Measurements from ENCODE around the gene USP25. TPM values are rescaled to one million over a fixed set of nuclear protein-coding genes. Genes with fewer than 3 reads are reported as not detected.

Gene USP25
- total RNA-seq, 1 experiment from 2014 or later = 26.0 TPM

- Histone ChIP-seq H3K27ac (no peak overlapping the region), H3K36me3 (ENCODE audit: low read depth) (peaks cover 6% of the 10 kb centered on the region; the same call in 1 of the 2 replicates), H3K4me3 (no peak overlapping the region), H3K4me2 (no peak overlapping the region), H3F3A (ENCODE audit: insufficient read depth, low read depth) (0 out of 2 replicates have a peak, but pooled peaks cover 4% of the 10 kb centered on the region), H3K4me1 (replicated peaks; ENCODE audit: insufficient read depth) (no peaks in the 10 kb centered on the region; the same call in 1 of the 2 replicates), H3K9me3 (ENCODE audit: insufficient read depth, low read depth) (no peaks in the 10 kb centered on the region), H3K27me3 (ENCODE audit: insufficient read depth, low read depth) (no peaks in the 10 kb centered on the region), H3K79me2 (ENCODE audit: low read depth) (no peaks in the 10 kb centered on the region), H4K20me1 (ENCODE audit: insufficient read depth) (no peaks in the 10 kb centered on the region), H3K9me2 (ENCODE audit: insufficient read depth) (no peaks in the 10 kb centered on the region), H2AFZ (no peak overlapping the region)
- intact Hi-C loops (cut with micrococcal nuclease; ENCODE audit: unreplicated experiment) = no loop called here
- POLR2A ChIA-PET (ENCODE audit: unreplicated experiment) = no interaction called here
- no peak for TF ChIP-seq EZH2 (IDR thresholded peaks at IDR 0.05; ENCODE audit: low read depth)
- TF ChIP-seq CTCF (conservative IDR thresholded peaks at IDR 0.05) = no peak
- CTCF ChIA-PET = no interaction called here
- BruUV-seq (replicated peaks) = no TSS peak
- DNase-seq = no peak
Observed at GRCh38 chr21:15840406-15840805, 110.6 kb downstream of the USP25 start.

GRCh38 chr21:15841856-15842564 is 112.2 kb downstream of the USP25 start:
- no peaks in the 10 kb centered on the region for H3K79me2 ChIP-seq (ENCODE audit: low read depth)
- ChIA-PET POLR2A (ENCODE audit: unreplicated experiment) (interaction anchor here (0.5 to 0.6 kb wide), 3 partner anchors 70 to 1724 kb away, joined by 3 to 7 read pairs (median 3); no protein-coding TSS in a partner anchor), CTCF (no interaction called here)
- no peak overlapping the region for H3K27ac ChIP-seq
- 0 out of 2 replicates have a peak, but pooled peaks cover 4% of the 10 kb centered on the region for H3F3A ChIP-seq (ENCODE audit: insufficient read depth, low read depth)
- DNase-seq = peak in 1 of 2 experiments; percentile 41
- TF ChIP-seq CTCF (conservative IDR thresholded peaks at IDR 0.05) = no peak
- no peak overlapping the region for H3K4me3 ChIP-seq
- H3K9me2 ChIP-seq (ENCODE audit: insufficient read depth) = no peaks in the 10 kb centered on the region
- BruUV-seq (replicated peaks) = no TSS peak
- H3K4me2 ChIP-seq = no peak overlapping the region
- no peak overlapping the region for H2AFZ ChIP-seq
- H3K27me3 ChIP-seq (ENCODE audit: insufficient read depth, low read depth) = no peaks in the 10 kb centered on the region
- H3K4me1 ChIP-seq (replicated peaks; ENCODE audit: insufficient read depth) = no peaks in the 10 kb centered on the region; the same call in 1 of the 2 replicates
- peaks cover 6% of the 10 kb centered on the region; the same call in 1 of the 2 replicates for H3K36me3 ChIP-seq (ENCODE audit: low read depth)
- no peaks in the 10 kb centered on the region for H3K9me3 ChIP-seq (ENCODE audit: insufficient read depth, low read depth)
- H4K20me1 ChIP-seq (ENCODE audit: insufficient read depth) = no peaks in the 10 kb centered on the region
- intact Hi-C loops (cut with micrococcal nuclease; ENCODE audit: unreplicated experiment) = no loop called here

- H3K9me3 ChIP-seq (ENCODE audit: insufficient read depth, low read depth) = no peaks in the 10 kb centered on the region
- no peak overlapping the region for H3K4me2 ChIP-seq
- 0 out of 2 replicates have a peak, but pooled peaks cover 4% of the 10 kb centered on the region for H3F3A ChIP-seq (ENCODE audit: insufficient read depth, low read depth)
- no peaks in the 10 kb centered on the region for H4K20me1 ChIP-seq (ENCODE audit: insufficient read depth)
- intact Hi-C loops (cut with micrococcal nuclease; ENCODE audit: unreplicated experiment) = no loop called here
- BruUV-seq (replicated peaks) = no TSS peak
- no peaks in the 10 kb centered on the region for H3K27me3 ChIP-seq (ENCODE audit: insufficient read depth, low read depth)
- H3K79me2 ChIP-seq (ENCODE audit: low read depth) = no peaks in the 10 kb centered on the region
- TF ChIP-seq CTCF (conservative IDR thresholded peaks at IDR 0.05) = no peak
- no peak for TF ChIP-seq EZH2 (IDR thresholded peaks at IDR 0.05; ENCODE audit: low read depth)
- CTCF ChIA-PET = no interaction called here
- H3K9me2 ChIP-seq (ENCODE audit: insufficient read depth) = no peaks in the 10 kb centered on the region
- H3K27ac ChIP-seq = no peak overlapping the region
- H3K36me3 ChIP-seq (ENCODE audit: low read depth) = peaks cover 6% of the 10 kb centered on the region; the same call in 1 of the 2 replicates
- POLR2A ChIA-PET (ENCODE audit: unreplicated experiment) = no interaction called here
- no peaks in the 10 kb centered on the region; the same call in 1 of the 2 replicates for H3K4me1 ChIP-seq (replicated peaks; ENCODE audit: insufficient read depth)
- H2AFZ ChIP-seq = no peak overlapping the region
- no peak for DNase-seq
- H3K4me3 ChIP-seq = no peak overlapping the region
Observed at GRCh38 chr21:15842565-15842880, 112.7 kb downstream of the USP25 start.

All from PC-9 (cell line).